Stimulated activated CD4-positive, alpha-beta T cell treated with anti-CD3 and anti-CD28 coated beads, Interleukin-15, amount 100 ng/mL, for 1 hour (primary cell): Measurements from ENCODE around the gene GPD1.
"Not testable (repeated sequence)": the region's sequence is repeated elsewhere in the genome, so short reads cannot be mapped to it uniquely, and the experiment has no call there.

Source experiments
- DNase-seq, 2 donors: peaks; one replicate each; pipeline ENCODE4 v3.0.0-alpha.2; 2020; ENCODE audit warnings: low read depth in 1 of 2, low spot score in 1 of 2

The GPD1 gene

DNA sequence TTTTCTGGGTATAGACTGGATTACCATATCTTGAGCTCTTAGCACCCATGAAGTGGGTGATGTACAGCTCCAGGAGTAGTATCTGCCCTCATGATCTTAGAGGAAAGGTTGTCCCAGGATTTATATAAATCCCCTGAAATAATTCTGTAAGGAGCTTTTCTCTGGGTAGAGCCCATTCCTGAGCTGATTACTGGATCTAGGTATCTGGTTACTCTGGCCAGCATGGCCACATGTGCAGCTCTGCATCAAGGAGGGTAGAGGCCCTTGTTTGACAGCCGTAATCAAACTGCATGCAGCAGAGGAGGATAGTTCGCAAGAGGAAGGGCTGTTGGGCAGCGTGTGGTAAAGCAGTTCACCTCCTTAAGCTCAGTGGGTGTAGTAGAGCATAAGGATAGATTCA is 16.7 kb downstream of the GPD1 start:
- no peak for DNase-seq

DNA sequence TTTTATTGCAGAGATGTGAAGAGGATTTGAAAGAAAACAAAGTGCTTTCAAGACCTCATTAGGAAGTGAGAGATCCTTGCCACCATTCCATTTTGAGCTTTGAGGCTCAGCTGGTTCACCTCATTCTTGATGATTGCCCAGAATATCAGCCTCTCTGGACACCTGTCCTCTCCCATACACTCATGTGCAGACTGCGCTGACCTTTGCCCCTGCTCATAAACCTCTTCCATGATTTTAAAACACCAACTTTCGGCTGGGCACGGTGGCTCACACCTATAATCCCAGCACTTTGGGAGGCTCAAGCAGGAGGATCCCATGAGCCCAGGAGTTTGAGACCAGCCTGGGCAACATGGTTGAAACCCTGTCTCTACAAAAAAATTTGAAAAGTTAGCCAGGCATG is 17.1 kb downstream of the GPD1 start:
- no peak for DNase-seq

DNA sequence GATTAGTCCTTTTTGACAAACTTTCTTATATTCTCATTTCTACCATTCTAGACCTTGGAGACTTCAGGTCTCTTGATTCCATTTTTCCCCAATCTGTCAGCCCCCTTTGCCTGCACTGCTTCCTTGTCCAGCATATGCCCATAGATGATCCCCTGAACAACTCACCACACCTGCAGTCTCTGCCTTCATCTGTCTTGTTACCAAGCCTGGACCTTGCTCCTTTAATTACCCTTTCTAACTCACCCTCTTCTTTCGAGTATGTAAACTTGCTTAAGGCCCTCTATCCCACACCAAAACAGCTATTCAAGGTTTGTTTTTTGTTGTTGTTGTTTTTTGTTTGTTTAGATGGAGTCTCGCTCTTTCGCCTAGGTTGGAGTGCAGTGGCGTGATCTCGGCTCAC is 17.8 kb downstream of the GPD1 start:
- no peak for DNase-seq

DNA sequence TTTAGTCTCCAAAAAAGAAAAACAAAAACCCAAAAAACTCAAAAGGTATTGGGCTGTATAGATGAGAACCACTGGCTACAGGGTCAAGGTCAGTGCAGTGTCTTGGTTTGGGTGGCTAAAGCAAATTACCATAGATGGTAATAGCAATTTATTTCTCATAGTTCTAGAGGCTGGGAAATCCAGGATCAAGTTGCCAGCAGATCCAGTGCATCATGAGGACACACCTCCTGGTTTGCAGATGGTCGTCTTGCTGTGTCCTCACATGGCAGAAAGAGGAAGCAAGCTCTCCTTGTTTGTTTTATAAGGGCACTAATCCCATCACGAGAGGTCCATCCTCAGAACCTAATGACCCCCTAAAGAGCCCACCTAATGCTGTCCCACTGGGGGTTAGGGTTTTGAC is 19.4 kb downstream of the GPD1 start:
- DNase-seq = no peak

DNA sequence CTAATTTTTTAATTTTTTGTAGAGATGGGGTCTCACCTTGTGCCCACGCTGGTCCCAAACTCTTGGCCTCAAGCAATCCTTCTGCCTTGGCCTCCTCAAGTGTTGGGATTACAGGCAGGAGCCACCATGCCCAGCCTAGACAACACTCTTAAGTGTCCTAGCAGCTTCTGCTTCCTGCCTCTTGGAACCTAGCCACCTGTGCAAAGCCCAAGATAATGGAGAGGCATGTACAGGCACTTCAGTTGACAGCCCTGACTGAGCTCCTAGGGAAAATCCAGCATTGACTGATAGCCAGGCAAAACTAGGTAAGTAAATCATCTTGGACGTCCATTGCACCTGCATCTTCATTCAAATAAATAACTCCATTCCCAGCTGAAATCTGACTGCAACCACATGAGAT is 23.7 kb downstream of the GPD1 start:
- DNase-seq = no peak

DNA sequence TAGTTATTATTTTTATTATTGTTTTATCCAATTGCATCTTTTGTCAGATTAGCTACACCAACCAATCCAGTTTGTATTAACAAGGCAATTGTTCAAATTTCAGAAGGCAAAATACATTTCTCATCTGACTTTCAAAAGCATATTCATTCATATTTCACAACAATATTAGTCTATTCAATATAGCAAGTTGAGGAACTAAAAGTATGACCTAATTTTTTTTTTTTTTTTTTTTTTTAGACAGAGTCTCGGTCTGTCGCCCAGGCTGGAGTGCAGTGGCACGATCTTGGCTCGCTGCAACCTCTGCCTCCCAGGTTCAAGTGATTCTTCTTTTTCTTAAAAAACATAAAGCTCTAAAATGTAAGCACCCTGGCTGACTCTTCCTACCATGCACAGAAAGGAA is 25.5 kb downstream of the GPD1 start:
- DNase-seq = no peak

DNA sequence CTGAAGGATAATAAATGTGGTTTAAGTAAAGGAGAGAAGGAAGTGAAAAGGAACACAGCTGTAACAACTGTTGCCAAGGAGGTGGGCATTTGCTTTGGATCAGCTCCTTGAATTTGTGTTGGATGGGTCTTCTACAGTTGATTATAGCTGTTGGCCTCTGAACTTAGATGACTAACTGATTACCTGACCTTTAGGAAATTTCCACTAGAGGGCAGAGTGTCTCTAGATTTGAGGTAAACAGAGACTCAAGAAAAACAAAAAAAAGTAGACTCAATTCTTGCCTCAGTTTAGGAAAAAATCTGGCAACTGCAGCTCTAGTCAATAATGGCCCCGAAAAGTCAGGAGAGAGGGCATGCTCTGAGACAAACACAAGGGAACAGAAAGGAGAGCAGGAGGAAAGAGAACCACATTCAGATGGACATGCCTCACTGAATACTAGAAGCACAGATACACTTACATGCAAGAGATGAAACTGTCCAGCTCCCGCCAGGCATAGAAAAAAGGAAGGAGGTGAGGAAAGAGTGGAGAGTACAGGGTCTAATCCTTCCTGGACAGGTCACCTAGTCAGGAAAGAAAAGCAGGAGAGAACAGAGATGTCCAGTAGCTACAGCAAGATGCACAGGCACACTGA is 28.8 kb downstream of the GPD1 start:
- DNase-seq = no peak

DNA sequence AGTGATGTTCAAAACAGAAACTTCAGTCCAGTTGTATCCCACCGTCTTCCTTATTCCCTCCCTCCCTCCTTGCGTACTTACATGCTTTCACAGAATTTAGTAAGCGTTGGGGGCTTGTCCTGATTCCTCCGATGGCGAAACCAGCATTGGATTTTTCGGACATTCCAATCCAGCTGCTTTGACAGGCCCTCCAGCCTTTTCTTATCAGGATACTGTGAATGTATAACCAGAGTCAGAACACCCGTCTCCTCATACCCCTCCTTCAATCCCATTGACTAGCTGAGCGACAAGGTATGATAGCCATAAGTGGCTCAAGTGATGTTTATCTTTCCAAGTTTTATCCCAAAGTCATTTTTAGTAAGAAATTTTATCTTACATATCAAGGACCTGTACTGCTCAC is 39.2 kb downstream of the GPD1 start:
- no peak for DNase-seq

DNA sequence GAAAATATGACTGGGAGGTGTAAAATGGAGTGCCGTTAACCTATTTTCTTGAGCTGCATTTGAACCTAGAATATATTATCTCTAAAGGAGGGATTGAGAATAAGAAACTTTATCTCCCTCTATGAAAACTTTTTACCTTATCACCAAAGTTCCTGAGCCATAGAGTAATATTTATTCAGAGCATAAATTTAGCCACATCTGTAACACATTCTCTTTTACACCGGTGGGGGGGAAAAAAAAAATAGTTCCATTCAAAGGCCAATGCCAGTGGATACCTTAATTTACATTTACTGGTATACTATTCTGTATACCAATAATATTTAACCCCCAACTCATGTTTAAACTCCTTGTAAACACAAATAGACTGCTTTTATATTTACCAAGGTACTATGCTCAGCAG is 41.6 kb downstream of the GPD1 start:
- no peak for DNase-seq

DNA sequence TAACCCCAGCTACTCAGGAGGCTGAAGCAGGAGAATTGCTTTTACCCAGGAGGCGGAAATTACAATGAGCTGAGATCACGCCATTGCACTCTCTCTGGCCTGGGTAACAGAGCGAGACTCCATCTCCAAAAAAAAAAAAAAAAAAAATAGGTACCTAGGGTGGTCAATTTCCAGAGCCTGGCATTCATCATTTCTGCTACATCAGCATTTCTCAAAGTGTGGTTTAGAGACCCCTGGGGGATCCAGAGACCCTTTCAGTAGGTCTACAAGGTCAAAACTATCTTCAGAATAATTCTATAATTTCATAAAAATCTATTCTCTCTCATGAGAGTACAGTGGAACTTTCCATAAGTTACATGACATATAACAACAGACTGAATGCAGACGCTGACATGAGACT is 43.5 kb downstream of the GPD1 start:
- DNase-seq = no peak

DNA sequence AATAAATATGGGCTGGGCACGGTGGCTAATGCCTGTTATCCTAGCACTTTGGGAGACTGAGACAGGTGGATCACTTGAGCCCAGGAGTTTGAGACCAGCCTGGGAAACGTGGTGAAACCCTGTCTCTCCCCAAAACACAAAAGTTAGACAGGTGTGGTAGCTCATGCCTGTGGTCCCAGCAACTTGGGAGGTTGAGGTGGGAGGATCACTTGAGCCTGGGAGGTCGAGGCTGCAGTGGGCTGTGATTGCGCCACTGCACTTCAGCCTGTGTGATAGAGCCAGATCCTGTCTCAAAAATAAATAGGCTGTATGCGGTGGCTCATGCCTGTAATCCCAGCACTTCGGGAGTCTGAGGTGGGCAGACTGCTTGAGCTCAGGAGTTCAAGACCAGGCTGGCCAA is 44.2 kb downstream of the GPD1 start:
- not testable (repeated sequence) for DNase-seq

DNA sequence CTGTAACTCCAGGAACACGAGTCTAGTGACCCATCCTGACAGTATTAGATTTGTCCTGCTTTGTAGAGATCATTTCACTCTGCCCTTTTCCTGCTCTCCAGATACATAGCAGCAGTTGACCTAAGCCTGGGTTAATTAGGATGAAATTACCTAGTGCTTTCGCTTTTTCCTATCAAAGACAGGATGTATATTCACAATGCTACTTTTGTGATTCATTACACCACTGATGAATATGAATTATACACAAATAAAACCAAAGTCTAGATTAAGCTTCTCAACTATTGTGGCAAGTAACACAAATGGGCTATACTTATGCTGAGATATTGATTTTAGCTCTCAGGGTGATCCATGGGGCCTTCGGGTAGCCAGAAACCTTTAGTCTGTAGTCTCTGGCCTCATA is 45.5 kb downstream of the GPD1 start:
- no peak for DNase-seq

DNA sequence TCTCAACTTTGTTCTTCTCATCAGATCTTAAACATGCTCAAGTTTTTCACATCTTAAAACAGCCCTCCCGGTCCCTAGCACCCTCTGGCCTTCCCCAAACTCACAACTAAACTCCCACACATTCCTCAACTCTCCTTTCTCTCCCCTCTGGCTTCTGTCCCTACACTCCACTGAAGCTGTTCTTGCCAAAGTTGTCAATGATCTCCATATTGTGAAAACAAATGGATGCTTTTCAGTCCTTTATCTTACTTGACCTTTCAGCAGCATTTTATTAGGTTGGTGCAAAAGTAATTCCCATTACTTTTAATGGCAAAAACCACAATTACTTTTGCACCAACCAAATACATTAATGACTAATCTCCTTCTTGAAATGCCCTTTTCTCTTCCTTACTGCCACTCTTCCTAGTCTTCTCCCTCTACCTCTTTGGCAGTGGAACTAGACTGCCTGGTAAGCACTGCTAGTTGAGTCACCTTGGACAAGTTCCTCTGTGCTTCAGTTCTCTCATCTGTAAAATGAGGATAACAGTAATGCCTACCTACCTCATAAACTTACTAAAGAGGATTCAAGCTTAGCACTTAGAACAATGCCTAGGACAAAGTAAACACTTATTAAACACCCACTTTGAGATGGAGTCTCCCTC is 47.4 kb downstream of the GPD1 start:
- DNase-seq = no peak

DNA sequence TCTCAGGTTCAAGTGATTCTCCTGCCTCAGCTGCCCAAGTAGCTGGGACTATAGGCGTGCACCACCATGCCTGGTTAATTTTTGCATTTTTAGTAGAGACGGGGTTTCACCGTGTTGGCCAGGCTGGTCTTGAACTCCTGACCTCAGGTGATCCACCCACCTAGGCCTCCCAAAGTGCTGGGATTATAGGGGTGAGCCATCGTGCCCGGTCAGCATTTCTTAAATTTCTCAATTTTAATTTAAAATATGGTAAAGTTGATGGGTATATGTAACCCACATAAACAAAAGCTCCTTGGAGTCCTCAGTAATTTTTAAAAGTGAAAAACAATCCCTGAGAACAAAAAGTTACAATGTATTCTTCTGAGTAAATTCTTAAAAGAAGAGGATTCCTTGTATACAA is 51.1 kb downstream of the GPD1 start:
- DNase-seq = not testable (repeated sequence)

DNA sequence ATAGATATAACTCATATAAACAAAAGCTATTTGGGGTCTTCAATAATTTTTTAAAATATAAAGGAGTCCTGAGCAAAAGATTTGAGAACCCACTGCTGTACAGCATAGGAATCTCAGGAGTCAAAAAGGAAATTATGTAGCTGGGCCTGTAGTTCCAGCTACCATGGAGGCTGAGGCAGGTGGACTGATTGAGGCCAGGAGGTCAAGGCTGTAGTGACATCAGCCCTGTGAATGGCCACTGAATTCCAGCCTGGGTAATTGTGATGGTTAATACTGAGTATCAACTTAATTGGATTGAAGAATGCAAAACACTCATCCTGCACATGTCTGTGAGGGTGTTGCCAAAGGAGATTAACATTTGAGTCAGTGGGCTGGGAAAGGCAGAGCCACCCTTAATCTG is 52.8 kb downstream of the GPD1 start:
- no peak for DNase-seq

DNA sequence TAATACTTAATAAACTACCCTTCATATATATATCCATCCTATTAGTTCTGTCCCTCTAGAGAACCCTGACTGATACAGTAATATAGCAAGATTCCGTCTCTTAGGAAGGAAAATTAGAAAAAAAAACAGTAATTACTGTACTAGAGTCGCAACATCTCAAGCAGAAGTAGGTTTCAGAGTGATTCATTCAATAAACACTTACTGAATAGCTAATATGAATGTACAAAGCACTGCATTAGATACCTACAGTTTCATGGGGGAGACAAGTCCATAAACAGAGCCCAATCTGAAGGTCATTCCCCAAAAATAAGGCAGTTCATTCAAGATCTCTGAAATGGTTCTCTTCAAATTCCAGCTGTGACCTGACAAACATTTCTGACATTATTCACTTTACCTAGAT is 53.5 kb downstream of the GPD1 start:
- no peak for DNase-seq

DNA sequence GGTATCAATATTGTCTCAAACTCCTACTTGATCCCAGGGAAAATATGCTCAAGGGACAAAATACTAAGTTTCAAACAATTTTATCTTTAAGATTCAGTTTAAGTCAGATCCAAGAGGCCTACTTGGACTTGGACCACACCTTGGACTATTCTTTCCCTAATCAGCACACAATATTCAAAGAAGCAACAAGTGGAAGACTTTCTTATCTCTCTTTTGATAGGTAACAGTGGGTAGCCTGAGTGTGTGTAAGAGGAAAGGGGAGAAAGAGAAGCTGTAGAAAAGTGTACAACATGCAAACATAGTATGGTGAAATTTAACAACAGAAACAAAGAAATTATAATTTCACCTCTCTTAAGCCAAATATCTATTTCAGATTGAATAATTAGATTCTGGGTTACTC is 56.8 kb downstream of the GPD1 start:
- DNase-seq = no peak
